ENCODE measurements around the gene TMEM221. TPM values are rescaled to one million over a fixed set of nuclear protein-coding genes. Genes with fewer than 3 reads are reported as not detected.
"Not testable (repeated sequence)": the region's sequence is repeated elsewhere in the genome, so short reads cannot be mapped to it uniquely, and the experiment has no call there.

The TMEM221 gene
- polyA plus RNA-seq, 3 donors from 2014 or later, result 0.24 TPM; not detected in 2

GRCh38 chr19:17484520-17485185, 36.2 kb upstream of the TMEM221 start:
- peaks cover 4 to 19% (median 10%) of the 10 kb centered on the region in 3 donors for H3K27me3 Mint-ChIP-seq (ENCODE audit: low read depth in 3 of 3)
- H3K27ac Mint-ChIP-seq, result peak overlapping the region in 3 of 6 donors; percentile 67 to 91 (median 84)
- H3K36me3 Mint-ChIP-seq, result peaks cover 0 to 4% (median 0%) of the 10 kb centered on the region in 3 donors
- H3K4me1 Mint-ChIP-seq, result peaks cover 24 to 30% of the 10 kb centered on the region in 2 donors
- H3K9me3 Mint-ChIP-seq, result no peaks in the 10 kb centered on the region
- DNase-seq, result no peak
- peak overlapping the region in 1 of 5 donors; percentile 29 for H3K4me3 Mint-ChIP-seq

- Mint-ChIP-seq H3K4me1 (peaks cover 13 to 19% of the 10 kb centered on the region in 2 donors), H3K27ac (peak overlapping the region in 2 of 6 donors; percentile 10 to 84), H3K36me3 (peaks cover 0 to 4% (median 0%) of the 10 kb centered on the region in 3 donors)
Observed at GRCh38 chr19:17483605-17484002, 35.1 kb upstream of the TMEM221 start.

GRCh38 chr19:17482877-17483604, 34.6 kb upstream of the TMEM221 start:
- DNase-seq, result no peak
- Mint-ChIP-seq H3K36me3 (peaks cover 0 to 4% (median 0%) of the 10 kb centered on the region in 3 donors), H3K9me3 (no peaks in the 10 kb centered on the region), H3K27ac (peak overlapping the region in 4 of 6 donors; percentile 22 to 61 (median 34)), H3K4me3 (no peak overlapping the region), H3K27me3 (ENCODE audit: low read depth in 3 of 3) (peaks cover 0 to 6% (median 0%) of the 10 kb centered on the region in 3 donors), H3K4me1 (peaks cover 8 to 14% of the 10 kb centered on the region in 2 donors)

More at GRCh38 chr19:17483605-17484002, 35.1 kb upstream of the TMEM221 start:
- no peak overlapping the region for H3K4me3 Mint-ChIP-seq
- H3K9me3 Mint-ChIP-seq, result no peaks in the 10 kb centered on the region
- no peak for DNase-seq
- peaks cover 4 to 12% (median 5%) of the 10 kb centered on the region in 3 donors for H3K27me3 Mint-ChIP-seq (ENCODE audit: low read depth in 3 of 3)

- Mint-ChIP-seq H3K36me3 (peaks cover 0 to 4% (median 0%) of the 10 kb centered on the region in 3 donors), H3K4me3 (no peak overlapping the region), H3K27me3 (ENCODE audit: low read depth in 3 of 3) (peaks cover 0 to 5% (median 0%) of the 10 kb centered on the region in 3 donors), H3K4me1 (peaks cover 0 to 6% of the 10 kb centered on the region in 2 donors), H3K9me3 (no peaks in the 10 kb centered on the region), H3K27ac (no peak overlapping the region)
- no peak for DNase-seq
Observed at GRCh38 chr19:17481986-17482385, 33.5 kb upstream of the TMEM221 start.

GRCh38 chr19:17479325-17479791, 30.9 kb upstream of the TMEM221 start:
- Mint-ChIP-seq H3K4me3 (no peak overlapping the region), H3K36me3 (peaks cover 0 to under 1% (median 0%) of the 10 kb centered on the region in 3 donors), H3K27me3 (ENCODE audit: low read depth in 3 of 3) (peaks cover 0 to 3% (median 0%) of the 10 kb centered on the region in 3 donors), H3K9me3 (no peaks in the 10 kb centered on the region), H3K4me1 (peaks cover 0 to 4% of the 10 kb centered on the region in 2 donors), H3K27ac (peak overlapping the region in 2 of 6 donors; percentile 50 to 78)
- DNase-seq, result no peak

- Mint-ChIP-seq H3K27ac (peak overlapping the region in 1 of 6 donors; percentile 20), H3K36me3 (no peaks in the 10 kb centered on the region), H3K4me1 (peaks cover 15 to 19% of the 10 kb centered on the region in 2 donors), H3K9me3 (no peaks in the 10 kb centered on the region), H3K27me3 (ENCODE audit: low read depth in 3 of 3) (peaks cover 0 to 12% (median 2%) of the 10 kb centered on the region in 3 donors), H3K4me3 (no peak overlapping the region)
- no peak for DNase-seq
Observed at GRCh38 chr19:17475541-17476115, 27.2 kb upstream of the TMEM221 start.

- not testable (repeated sequence) for H3K36me3 Mint-ChIP-seq, H3K4me3 Mint-ChIP-seq, H3K9me3 Mint-ChIP-seq, DNase-seq
- Mint-ChIP-seq H3K27ac (peak overlapping the region in 1 of 6 donors; percentile 20), H3K27me3 (ENCODE audit: low read depth in 3 of 3) (peaks cover 0 to 15% (median 3%) of the 10 kb centered on the region in 3 donors), H3K4me1 (peaks cover 17 to 19% of the 10 kb centered on the region in 2 donors)
Observed at GRCh38 chr19:17475011-17475540, 26.6 kb upstream of the TMEM221 start.

GRCh38 chr19:17473041-17473440, 24.6 kb upstream of the TMEM221 start:
- DNase-seq, result no peak
- peak overlapping the region in 4 of 6 donors; percentile 41 to 83 (median 70) for H3K27ac Mint-ChIP-seq
- peak overlapping the region in 3 of 5 donors; percentile 20 to 58 (median 46) for H3K4me3 Mint-ChIP-seq
- peaks cover 29 to 33% of the 10 kb centered on the region in 2 donors for H3K4me1 Mint-ChIP-seq
- H3K27me3 Mint-ChIP-seq (ENCODE audit: low read depth in 3 of 3), result peaks cover 6 to 18% (median 7%) of the 10 kb centered on the region in 3 donors
- H3K36me3 Mint-ChIP-seq, result no peaks in the 10 kb centered on the region
- no peaks in the 10 kb centered on the region for H3K9me3 Mint-ChIP-seq

- no peaks in the 10 kb centered on the region for H3K9me3 Mint-ChIP-seq
- peak overlapping the region; percentile 93 to 98 (median 95) for H3K4me3 Mint-ChIP-seq
- peaks cover 29 to 33% of the 10 kb centered on the region in 2 donors for H3K4me1 Mint-ChIP-seq
- H3K36me3 Mint-ChIP-seq, result no peaks in the 10 kb centered on the region
- peaks cover 6 to 18% (median 9%) of the 10 kb centered on the region in 3 donors for H3K27me3 Mint-ChIP-seq (ENCODE audit: low read depth in 3 of 3)
- peak overlapping the region in 5 of 6 donors; percentile 78 to 93 (median 88) for H3K27ac Mint-ChIP-seq
- no peak for DNase-seq
Observed at GRCh38 chr19:17471410-17472125, 23.1 kb upstream of the TMEM221 start.

GRCh38 chr19:17470068-17470841, 21.8 kb upstream of the TMEM221 start, which contains the start of gene SLC27A1:
SLC27A1 (plus strand) TSS chr19:17470524; CDS start chr19:17470541, 17 bp downstream.
- Mint-ChIP-seq H3K4me1 (peaks cover 27 to 33% of the 10 kb centered on the region in 2 donors), H3K4me3 (peak within 1 kb of the TSS; percentile 93 to 98 (median 95)), H3K27ac (peak within 1 kb of the TSS; percentile 86 to 98 (median 95)), H3K27me3 (ENCODE audit: low read depth in 3 of 3) (peaks cover 6 to 18% (median 9%) of the 10 kb centered on the region in 3 donors), H3K9me3 (no peaks in the 10 kb centered on the region), H3K36me3 (no peaks in the 10 kb centered on the region)
- DNase-seq, result peak; percentile 92 to 93 (median 93)

GRCh38 chr19:17469481-17470067, 21.1 kb upstream of the TMEM221 start:
- peaks cover 6 to 18% (median 9%) of the 10 kb centered on the region in 3 donors for H3K27me3 Mint-ChIP-seq (ENCODE audit: low read depth in 3 of 3)
- H3K9me3 Mint-ChIP-seq, result no peaks in the 10 kb centered on the region
- H3K27ac Mint-ChIP-seq, result peak overlapping the region; percentile 86 to 98 (median 95)
- peak; percentile 83 to 90 (median 86) for DNase-seq
- no peaks in the 10 kb centered on the region for H3K36me3 Mint-ChIP-seq
- peaks cover 27 to 33% of the 10 kb centered on the region in 2 donors for H3K4me1 Mint-ChIP-seq
- peak overlapping the region; percentile 93 to 98 (median 95) for H3K4me3 Mint-ChIP-seq

GRCh38 chr19:17469092-17469480, 20.6 kb upstream of the TMEM221 start:
- H3K4me3 Mint-ChIP-seq, result peak overlapping the region; percentile 93 to 98 (median 95)
- no peaks in the 10 kb centered on the region for H3K36me3 Mint-ChIP-seq
- H3K4me1 Mint-ChIP-seq, result peaks cover 27 to 33% of the 10 kb centered on the region in 2 donors

More at GRCh38 chr19:17469092-17469480, 20.6 kb upstream of the TMEM221 start:
- H3K9me3 Mint-ChIP-seq, result no peaks in the 10 kb centered on the region
- DNase-seq, result no peak
- H3K27ac Mint-ChIP-seq, result peak overlapping the region; percentile 86 to 98 (median 95)
- peaks cover 6 to 18% (median 9%) of the 10 kb centered on the region in 3 donors for H3K27me3 Mint-ChIP-seq (ENCODE audit: low read depth in 3 of 3)
